HepG2 (cell line): ENCODE results near the gene TSC22D4. TPM values are rescaled to one million over a fixed set of nuclear protein-coding genes. Genes with fewer than 3 reads are reported as not detected.

Experiments
- CBX2 ChIP-seq, 2 experiments: fragments of 200-600 bp in 1 of 2; sonication (generic); formaldehyde crosslinking in 1 of 2; IDR thresholded peaks; 2 replicates each; pipeline versions ENCODE4 v1.7.0 to v1.8.1; 2018 to 2022; ENCODE audit warnings: low read depth in 2 of 2, low read length in 1 of 2, mild to moderate bottlenecking in 1 of 2, missing genetic modification reagents in 1 of 2
- DNMT1 ChIP-seq: sonication (generic); formaldehyde crosslinking; IDR thresholded peaks from 2 replicates; pipeline ENCODE4 v1.5.1; 2020; ENCODE audit warnings: mild to moderate bottlenecking, missing genetic modification reagents
- FOSL2 ChIP-seq: sonication (generic); formaldehyde crosslinking; IDR thresholded peaks from 2 replicates; pipeline ENCODE4 v1.4.0; 2020; ENCODE audit warnings: missing genetic modification reagents
- FOXJ3 ChIP-seq: sonication (generic); formaldehyde crosslinking; IDR thresholded peaks from 2 replicates; pipeline ENCODE4 v1.4.0; 2020; ENCODE audit warnings: missing genetic modification reagents, mild to moderate bottlenecking, borderline replicate concordance
- HNRNPK ChIP-seq: fragments of 200-400 bp; formaldehyde crosslinking; IDR thresholded peaks from 2 replicates; pipeline ENCODE4 v1.6.1; 2018; ENCODE audit warnings: low read length, low read depth, moderate library complexity, mild to moderate bottlenecking; ENCODE audit not compliant: poor library complexity, severe bottlenecking
- HOXA5 ChIP-seq: sonication (generic); formaldehyde crosslinking; IDR thresholded peaks from 2 replicates; pipeline ENCODE4 v1.4.0; 2020; ENCODE audit warnings: missing genetic modification reagents
- KAT8 ChIP-seq: IDR thresholded peaks from 2 replicates; pipeline ENCODE4 v1.6.1; 2016; ENCODE audit warnings: missing genetic modification reagents, missing compliant biosample characterization
- KDM6A ChIP-seq: IDR thresholded peaks from 2 replicates; pipeline ENCODE4 v1.6.1; 2016; ENCODE audit warnings: low read depth
- NBN ChIP-seq: fragments of 450-650 bp; conservative IDR thresholded peaks from 2 replicates; pipeline ENCODE4 v1.6.1; 2017
- NFYB ChIP-seq: sonication (generic); formaldehyde crosslinking; IDR thresholded peaks from 2 replicates; pipeline ENCODE4 v1.4.0; 2020; ENCODE audit warnings: missing genetic modification reagents
- RFX1 ChIP-seq: fragments of 450-650 bp; IDR thresholded peaks from 2 replicates; pipeline ENCODE4 v1.6.1; 2017
- RXRB ChIP-seq: IDR thresholded peaks from 2 replicates; pipeline ENCODE4 v1.6.1; 2016; ENCODE audit warnings: borderline replicate concordance, missing genetic modification reagents, missing compliant biosample characterization
- SALL2 ChIP-seq: sonication (generic); formaldehyde crosslinking; IDR thresholded peaks from 2 replicates; pipeline ENCODE4 v1.8.1; 2023; ENCODE audit warnings: mild to moderate bottlenecking, missing genetic modification reagents, inconsistent platforms
- SMAD1 ChIP-seq: sonication (generic); formaldehyde crosslinking; IDR thresholded peaks from 2 replicates; pipeline ENCODE4 v1.4.0; 2020; ENCODE audit warnings: missing genetic modification reagents, low read depth, mild to moderate bottlenecking, borderline replicate concordance
- SMYD3 ChIP-seq: sonication (generic); formaldehyde crosslinking; IDR thresholded peaks from 2 replicates; pipeline ENCODE4 v1.8.1; 2023; ENCODE audit warnings: mild to moderate bottlenecking, missing genetic modification reagents
- SOX13 ChIP-seq, 3 experiments: fragments of 450-650 bp in 1 of 3; sonication (generic) in 1 of 3; formaldehyde crosslinking in 1 of 3; IDR thresholded peaks in 2 of 3; conservative IDR thresholded peaks in 1 of 3; 2 replicates each; pipeline versions ENCODE4 v1.5.0 to v1.6.1; 2016 to 2020; ENCODE audit warnings: antibody characterized with exemption in 1 of 3, mild to moderate bottlenecking in 1 of 3, missing compliant biosample characterization in 1 of 3, missing genetic modification reagents in 1 of 3, moderate library complexity in 1 of 3
- SP5 ChIP-seq: IDR thresholded peaks from 2 replicates; pipeline ENCODE4 v1.6.1; 2016; ENCODE audit warnings: low read depth, borderline replicate concordance
- TARDBP ChIP-seq: sonication (generic); formaldehyde crosslinking; IDR thresholded peaks from 2 replicates; pipeline ENCODE4 v1.8.0; 2022; ENCODE audit warnings: mild to moderate bottlenecking, missing genetic modification reagents
- TSC22D2 ChIP-seq: sonication (generic); formaldehyde crosslinking; IDR thresholded peaks from 2 replicates; pipeline ENCODE4 v1.5.1; 2020; ENCODE audit warnings: missing genetic modification reagents, mild to moderate bottlenecking, borderline replicate concordance
- ZGPAT ChIP-seq: IDR thresholded peaks from 2 replicates; pipeline ENCODE4 v1.6.1; 2016; ENCODE audit warnings: mild to moderate bottlenecking
- ZKSCAN1 ChIP-seq: fragments of 150-350 bp; IDR thresholded peaks from 2 replicates; pipeline ENCODE4 v1.6.1; 2014; ENCODE audit warnings: low read length
- ZNF121 ChIP-seq: sonication (generic); formaldehyde crosslinking; IDR thresholded peaks from 2 replicates; pipeline ENCODE4 v1.5.0; 2020; ENCODE audit warnings: mild to moderate bottlenecking, missing genetic modification reagents
- ZNF280D ChIP-seq: sonication (generic); formaldehyde crosslinking; IDR thresholded peaks from 2 replicates; pipeline ENCODE4 v1.5.1; 2020; ENCODE audit warnings: mild to moderate bottlenecking, missing genetic modification reagents
- ZNF30 ChIP-seq: sonication (generic); formaldehyde crosslinking; IDR thresholded peaks from 2 replicates; pipeline ENCODE4 v1.5.0; 2020; ENCODE audit warnings: mild to moderate bottlenecking, missing genetic modification reagents
- ZNF354B ChIP-seq: sonication (generic); formaldehyde crosslinking; IDR thresholded peaks from 2 replicates; pipeline ENCODE4 v1.8.0; 2022; ENCODE audit warnings: mild to moderate bottlenecking, missing genetic modification reagents
- ZNF619 ChIP-seq: sonication (generic); formaldehyde crosslinking; IDR thresholded peaks from 2 replicates; pipeline ENCODE4 v1.4.0; 2020; ENCODE audit warnings: mild to moderate bottlenecking, missing genetic modification reagents
- ZNF878 ChIP-seq: sonication (generic); formaldehyde crosslinking; IDR thresholded peaks from 2 replicates; pipeline ENCODE4 v1.8.1; 2023; ENCODE audit warnings: mild to moderate bottlenecking, missing genetic modification reagents, moderate library complexity
- polyA plus RNA-seq, 8 experiments: library from polyadenylated mRNA; depleted of rRNA in 3 of 8; stranded (reverse) in 7 of 8; unstranded in 1 of 8; fragments of >200 nt; fragmentation: Illumina TruSeq in 4 of 8; extraction: Trizol in 4 of 8; gene quantifications; 2 replicates each; pipeline versions ENCODE4 v1.2.1 to v1.2.3, GENCODE V29; 2011 to 2016; ENCODE audit warnings: low read depth in 4 of 8, missing spikeins in 1 of 8, mixed read lengths in 1 of 8; ENCODE audit not compliant: insufficient read depth in 1 of 8
- total RNA-seq, 5 experiments: library from RNA; depleted of rRNA; stranded (reverse); fragments of >200 nt; fragmentation: Illumina TruSeq; extraction: Trizol; gene quantifications; 2 replicates each; pipeline ENCODE4 v1.2.3, GENCODE V29; 2016; ENCODE audit warnings: low read depth in 1 of 5

The TSC22D4 gene
- total and polyA plus RNA-seq, 2 of the 13 experiments (the other 11 are each of a cell fraction or from before 2014, with no cell fraction given): 7.7 to 8.7 TPM

GRCh38 chr7:100428199-100428966, 50.6 kb downstream of the TSC22D4 start, which contains the start of gene ZCWPW1 (continued):
- TF ChIP-seq ZKSCAN1 (peak; percentile 17; the same call in 1 of the 2 replicates), ZNF354B (no peak), ZNF878 (CRISPR knock-in tag) (no peak), NFYB (CRISPR knock-in tag) (peak; percentile 78), RXRB (CRISPR knock-in tag) (no peak), HNRNPK (peak; percentile 100), KDM6A (no peak; the same call in 1 of the 2 replicates), CBX2 (IDR thresholded peaks at IDR 0.05; ENCODE audit: low read depth, low read length) (no peak), CBX2 (CRISPR knock-in tag; IDR thresholded peaks at IDR 0.05; ENCODE audit: low read depth) (no peak), KAT8 (CRISPR knock-in tag) (peak; percentile 77), ZNF619 (CRISPR knock-in tag) (no peak; the same call in 1 of the 2 replicates), SP5 (CRISPR knock-in tag) (peak; percentile 93), SALL2 (peak; percentile 25; the same call in 1 of the 2 replicates), SMAD1 (CRISPR knock-in tag) (no peak), ZNF30 (CRISPR knock-in tag) (no peak), FOSL2 (0 out of 2 replicates have a peak, but pooled peaks have one; percentile 34), SMYD3 (CRISPR knock-in tag) (peak; percentile 21; the same call in 1 of the 2 replicates), RFX1 (no peak), FOXJ3 (CRISPR knock-in tag) (peak; percentile 62), ZGPAT (CRISPR knock-in tag) (peak; percentile 89; the same call in 1 of the 2 replicates), HOXA5 (CRISPR knock-in tag) (peak; percentile 73; the same call in 1 of the 2 replicates), TSC22D2 (CRISPR knock-in tag) (0 out of 2 replicates have a peak, but pooled peaks have one; percentile 86), SOX13 (IDR thresholded peaks at IDR 0.05) (no peak), SOX13 (CRISPR knock-in tag; conservative IDR thresholded peaks at IDR 0.05 in 1 of 2, IDR thresholded peaks at IDR 0.05 in 1 of 2) (no peak), TARDBP (CRISPR knock-in tag) (peak; percentile 16; the same call in 1 of the 2 replicates), ZNF121 (CRISPR knock-in tag) (no peak), ZNF280D (CRISPR knock-in tag) (peak; percentile 65; the same call in 1 of the 2 replicates), NBN (no peak), DNMT1 (CRISPR knock-in tag) (0 out of 2 replicates have a peak, but pooled peaks have one; percentile 53)
